ENCODE results near the gene KDM3A.

KDM3A gene

DNA sequence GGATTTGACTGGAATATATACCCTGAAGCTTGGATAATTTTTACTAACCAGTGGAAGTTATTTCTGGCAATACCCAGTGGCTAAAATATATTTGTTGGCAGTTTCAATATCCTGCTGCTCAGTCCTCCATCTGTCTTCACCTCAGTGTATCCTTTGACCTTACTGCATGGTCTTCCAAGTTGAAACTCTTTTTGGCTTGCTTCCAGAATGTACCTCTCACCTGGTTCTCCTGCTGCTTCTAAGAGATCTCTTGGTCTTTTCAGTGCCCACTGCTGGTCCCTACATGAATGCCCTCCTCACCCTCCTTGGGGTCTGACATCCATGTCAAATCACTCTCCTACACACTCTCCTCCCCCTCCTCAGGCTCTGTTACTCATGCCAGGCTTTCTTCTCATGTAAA, 4.8 kb upstream of the KDM3A start:
- DNase-seq = no peak

DNA sequence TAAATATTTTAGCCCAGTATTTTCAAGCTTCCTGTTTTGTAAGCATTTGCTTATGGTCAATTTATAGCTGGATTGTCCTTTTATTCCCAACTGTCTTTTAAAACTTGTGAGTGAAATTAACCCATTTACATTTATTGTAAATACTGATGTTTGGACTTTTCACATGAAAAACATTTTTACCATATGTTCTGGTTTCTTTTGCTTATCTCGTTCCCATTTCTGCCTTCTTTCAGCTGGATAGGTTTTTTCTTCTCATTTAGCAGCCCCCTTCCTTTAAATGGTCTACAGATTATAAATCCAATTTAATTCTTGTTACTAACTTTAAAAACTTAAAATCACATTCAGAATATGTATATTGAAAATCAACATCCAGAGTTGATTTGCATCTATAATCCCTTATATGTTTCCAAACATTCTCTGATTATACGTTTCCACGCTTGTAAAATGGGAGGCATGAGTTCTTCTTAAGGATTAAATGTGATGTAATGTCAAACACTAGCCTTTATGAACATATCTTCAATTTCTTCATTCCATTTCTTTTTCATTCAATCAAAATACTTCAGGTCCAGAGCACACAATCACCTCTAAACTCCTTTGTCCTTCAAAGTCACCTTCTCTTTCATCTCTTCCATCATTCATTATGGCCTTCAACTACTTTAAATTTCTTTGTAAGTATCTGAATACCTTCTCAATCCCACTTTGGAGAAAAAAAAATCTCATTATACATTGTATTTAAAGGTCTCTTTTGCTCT, 1.1 kb upstream of the KDM3A start:
- DNase-seq = no peak

GRCh38 chr2:86441392-86441881, 266 bp downstream of the KDM3A start:
- no peak for DNase-seq

DNA sequence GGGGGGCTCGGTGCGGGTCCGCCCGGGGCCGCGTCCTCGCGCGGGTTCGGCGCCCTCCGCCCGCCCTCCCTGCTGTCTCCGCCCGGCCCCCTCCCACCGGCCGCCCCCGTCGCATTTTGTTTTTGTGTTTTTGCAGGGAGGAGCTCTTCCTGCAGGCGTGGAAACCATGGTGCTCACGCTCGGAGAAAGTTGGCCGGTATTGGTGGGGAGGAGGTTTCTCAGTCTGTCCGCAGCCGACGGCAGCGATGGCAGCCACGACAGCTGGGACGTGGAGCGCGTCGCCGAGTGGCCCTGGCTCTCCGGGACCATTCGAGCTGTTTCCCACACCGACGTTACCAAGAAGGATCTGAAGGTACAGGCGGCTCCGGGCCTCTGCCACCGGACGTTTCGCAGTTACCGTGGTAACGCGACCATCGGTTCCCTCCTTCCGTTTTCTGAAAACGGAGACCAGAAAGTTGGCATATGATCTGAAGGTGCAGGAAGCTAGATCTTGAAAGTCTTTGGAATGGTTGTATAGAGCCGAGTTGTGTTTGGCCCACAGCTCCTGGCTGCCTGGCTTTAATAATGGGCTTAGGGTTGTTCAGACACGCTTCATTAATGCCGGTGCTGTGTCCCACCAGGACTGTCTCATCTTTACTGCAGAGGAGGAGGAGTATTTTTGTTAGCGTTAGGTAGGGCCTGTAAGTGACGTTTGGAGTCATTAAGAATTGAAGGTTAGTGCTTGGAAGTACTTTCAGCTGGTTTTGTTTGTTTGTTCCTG, 891 bp downstream of the KDM3A start:
- peak; percentile 72 for DNase-seq

- peak; percentile 78 for DNase-seq
Measured at GRCh38 chr2:86442642-86443005, 1.5 kb downstream of the KDM3A start.

DNA sequence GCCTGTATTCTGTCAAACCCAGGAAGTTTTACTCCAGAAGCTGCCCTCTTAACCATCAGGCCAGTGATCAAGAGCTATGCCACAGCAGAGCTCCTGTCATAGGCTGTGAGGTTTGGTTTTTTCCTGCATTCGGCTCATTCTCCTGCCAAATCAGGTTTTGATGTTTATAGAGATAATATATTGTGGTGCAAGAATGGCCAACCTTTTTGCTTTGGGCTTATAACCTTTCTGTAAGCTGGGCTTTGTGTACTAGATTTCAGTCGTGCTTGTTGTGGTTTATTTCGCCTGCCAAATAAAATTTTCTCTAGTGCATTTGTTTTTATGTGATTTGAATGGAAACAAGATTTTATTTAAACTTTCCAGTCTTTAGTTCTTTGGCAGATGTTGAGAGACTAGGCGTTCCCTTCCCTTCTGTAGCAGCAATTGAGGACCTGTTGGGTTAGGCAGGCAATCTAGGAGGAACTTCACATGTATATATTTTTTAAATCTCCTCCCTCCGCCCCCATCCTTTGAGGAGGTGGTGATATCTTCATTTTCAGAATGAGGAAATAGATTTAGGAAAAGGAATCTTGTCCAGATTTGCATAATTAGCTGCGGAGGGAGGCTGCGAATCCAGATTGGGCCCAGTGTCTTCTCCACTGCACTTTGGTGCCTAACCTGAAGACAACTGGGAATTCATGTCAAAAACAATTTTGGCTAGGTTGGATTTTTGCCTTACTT, 2.6 kb downstream of the KDM3A start:
- DNase-seq = no peak

DNA sequence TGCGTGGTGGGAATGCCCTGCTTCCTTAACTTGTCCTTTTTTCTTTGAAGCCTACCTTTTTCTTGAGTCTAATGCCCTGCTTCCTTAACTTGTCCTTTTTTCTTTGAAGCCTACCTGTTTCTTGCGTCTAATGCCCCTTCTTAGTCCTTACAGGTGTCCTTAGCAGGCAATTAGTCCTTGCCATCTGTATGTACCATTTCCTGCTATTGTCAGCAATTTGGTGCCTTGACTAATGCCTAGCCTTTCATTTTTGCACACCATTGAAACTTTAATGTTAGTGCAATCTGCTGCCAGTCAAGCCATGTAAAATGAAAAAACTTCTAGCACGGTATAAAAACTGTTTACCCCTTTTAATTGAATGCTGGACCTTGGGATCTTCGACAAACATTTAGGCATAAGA, 4.3 kb downstream of the KDM3A start:
- DNase-seq = no peak

DNA sequence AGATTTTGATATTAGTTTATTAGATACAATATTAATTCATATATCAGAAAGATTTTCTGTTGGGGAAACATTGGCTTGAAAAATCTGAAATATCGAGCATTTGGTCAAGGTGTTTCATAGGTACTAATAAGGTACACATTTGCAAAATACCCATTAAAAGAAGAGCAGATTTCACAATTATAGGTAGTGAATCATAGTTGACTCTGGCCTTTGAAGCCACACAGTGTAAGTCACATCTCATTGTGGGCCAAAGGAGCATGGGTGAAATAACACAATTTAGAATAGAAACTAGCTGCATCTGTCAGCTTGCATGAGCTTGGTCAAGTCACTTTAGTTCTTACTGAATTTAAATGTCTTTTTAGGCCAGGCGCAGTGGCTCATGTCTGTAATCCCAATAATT, 4.9 kb downstream of the KDM3A start:
- no peak for DNase-seq

GRCh38 chr2:86453836-86454235, 12.7 kb downstream of the KDM3A start:
- no peak for DNase-seq

DNA sequence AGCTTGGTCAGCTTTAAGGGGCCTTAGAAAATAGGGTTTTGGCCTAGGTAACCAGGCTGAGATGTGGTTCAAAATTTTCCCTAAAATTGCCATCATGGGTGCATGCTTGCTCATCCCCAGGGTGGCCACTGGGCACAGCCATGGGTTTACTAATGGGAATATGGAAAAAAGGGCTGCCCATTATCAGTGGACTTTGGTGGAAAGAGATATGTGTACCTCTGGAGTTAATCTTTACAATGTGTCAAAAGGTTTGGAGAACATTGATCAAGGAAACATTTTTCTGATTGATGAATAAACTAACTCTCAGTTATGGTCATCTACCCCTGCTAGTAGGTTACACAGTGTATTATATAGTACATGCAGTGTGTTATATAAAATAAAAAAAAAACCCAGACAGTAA, 13.1 kb downstream of the KDM3A start:
- DNase-seq = no peak

- DNase-seq = no peak
Measured at GRCh38 chr2:86455181-86455580, 14.0 kb downstream of the KDM3A start.

DNA sequence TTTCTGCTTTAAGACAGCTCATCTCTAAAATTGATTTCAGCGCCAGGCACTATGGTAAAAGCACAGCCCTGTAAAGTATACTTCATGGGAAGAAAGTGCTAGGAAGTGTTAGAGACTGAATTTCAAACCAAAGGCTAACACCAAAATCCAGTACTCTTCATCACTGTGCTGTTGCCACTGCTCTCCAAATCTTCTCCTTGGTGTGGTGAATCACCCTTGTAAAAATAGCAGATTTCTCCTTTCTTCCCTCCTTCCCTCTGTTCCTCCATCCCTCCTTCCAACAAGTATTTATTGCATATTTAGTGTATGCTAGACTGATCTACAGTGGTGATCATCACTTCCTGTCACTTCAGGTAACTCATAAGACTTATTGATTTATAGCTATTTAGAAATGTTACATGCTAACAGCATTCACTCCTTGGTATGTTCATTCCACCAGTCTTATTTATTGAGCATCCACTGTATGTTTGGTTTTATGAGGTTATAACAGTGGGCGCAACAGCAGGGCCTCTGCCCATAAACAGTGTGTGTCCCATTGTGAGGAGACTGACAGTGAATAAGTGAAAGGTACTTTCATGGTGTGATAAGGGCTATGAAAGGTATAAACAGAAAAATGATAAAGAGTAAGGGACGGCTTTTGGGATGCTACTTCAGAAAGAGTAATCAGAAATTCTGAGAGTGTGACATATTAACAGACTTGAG, 20.0 kb downstream of the KDM3A start:
- no peak for DNase-seq

DNA sequence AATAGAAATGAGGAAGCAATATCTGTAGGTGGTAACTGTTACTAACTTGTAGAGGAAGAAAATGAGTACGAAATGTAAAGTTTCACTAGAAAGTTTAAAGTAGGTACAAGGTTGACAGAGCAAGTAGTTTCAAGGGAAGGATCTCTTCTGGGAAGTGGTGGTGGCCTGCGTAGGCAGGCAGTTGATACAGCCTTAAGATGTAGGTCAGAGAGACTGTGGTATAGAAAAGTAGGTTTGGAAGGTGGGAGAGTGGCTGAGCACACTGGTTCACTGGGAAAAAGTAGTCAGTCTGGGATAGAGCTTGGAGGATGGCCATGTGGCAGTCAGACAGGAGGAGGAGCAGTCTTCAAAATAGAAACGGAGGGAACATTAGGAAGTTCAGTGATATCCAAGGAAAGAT, 23.5 kb downstream of the KDM3A start:
- no peak for DNase-seq

GRCh38 chr2:86466306-86466705, 25.1 kb downstream of the KDM3A start:
- no peak for DNase-seq

DNA sequence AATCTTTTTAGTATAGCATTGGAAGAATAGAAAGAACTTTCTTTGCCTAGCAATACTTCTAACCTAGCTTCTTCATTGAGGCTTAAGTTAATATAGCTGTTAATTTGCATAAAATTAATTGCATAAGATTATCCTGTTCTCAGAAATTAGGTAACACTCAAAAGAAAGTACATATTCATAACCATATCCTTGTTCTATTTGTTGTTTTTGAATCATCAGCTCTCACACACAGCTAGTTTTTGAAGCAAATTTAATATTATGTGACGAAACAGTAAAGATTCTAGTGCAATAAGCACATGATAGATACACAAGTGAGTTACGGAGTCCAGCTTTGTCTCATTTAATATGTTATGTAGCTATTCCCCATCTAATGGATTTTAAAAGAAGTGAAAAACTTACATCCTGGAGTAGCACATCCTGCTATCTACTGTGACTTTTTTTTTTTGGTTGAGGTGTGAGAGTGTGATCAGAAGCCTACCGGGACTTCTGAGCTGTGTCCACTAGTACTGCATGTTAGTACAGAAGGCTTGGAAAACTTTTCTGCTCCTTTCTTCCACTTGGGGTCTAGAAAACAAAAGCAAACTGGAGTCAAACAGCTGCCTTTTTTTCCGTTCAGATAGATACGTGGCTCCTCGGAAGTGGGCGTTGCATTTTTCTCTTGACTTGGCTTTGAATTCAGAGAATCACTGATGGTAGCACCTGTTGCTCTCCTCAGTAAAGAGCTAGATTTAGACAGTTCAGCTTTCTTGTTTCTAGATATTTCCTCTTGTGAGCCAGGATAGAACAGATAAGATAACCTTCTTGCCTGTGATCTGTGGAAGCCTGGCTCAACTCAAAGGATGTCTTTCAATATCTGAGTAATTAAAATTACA, 27.2 kb downstream of the KDM3A start:
- no peak for DNase-seq

DNA sequence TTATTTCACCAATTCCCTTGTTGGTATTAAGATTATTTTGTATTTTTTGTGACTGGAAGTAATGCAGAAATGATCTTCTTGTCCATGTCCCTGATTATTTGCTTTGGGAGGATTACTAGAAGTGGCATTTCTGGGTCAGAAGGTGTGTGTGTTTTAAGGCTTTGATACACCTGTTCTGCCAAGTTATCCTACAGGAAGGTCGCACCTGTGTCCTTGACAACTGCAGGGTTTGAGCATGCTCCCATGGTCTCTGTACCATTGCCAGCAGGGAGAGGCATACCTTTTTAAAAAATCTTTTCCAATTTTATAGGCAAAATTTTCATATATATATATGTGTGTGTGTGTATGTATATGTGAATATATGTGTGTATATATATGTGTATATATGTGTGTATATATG, 29.7 kb downstream of the KDM3A start:
- no peak for DNase-seq

DNA sequence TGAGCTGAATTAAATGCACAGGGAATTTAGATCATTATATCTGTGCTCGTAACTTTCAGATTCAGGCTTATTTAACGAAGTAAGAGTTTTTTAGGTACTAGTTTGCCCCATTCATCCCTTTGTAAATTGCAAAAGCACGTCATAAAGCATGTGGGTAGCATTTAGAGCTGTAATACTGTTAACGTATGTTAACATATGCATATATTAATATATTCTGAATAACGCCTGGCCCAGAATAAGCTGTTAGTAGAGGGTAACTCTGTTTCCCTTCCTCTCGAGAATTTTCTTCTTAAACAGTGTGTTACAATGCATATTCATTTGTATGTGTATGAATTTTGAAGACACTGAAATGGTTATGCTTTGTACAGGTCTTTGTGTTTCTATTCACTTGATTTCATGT, 30.5 kb downstream of the KDM3A start:
- no peak for DNase-seq

- DNase-seq = no peak
Measured at GRCh38 chr2:86476092-86476491, 34.9 kb downstream of the KDM3A start.

DNA sequence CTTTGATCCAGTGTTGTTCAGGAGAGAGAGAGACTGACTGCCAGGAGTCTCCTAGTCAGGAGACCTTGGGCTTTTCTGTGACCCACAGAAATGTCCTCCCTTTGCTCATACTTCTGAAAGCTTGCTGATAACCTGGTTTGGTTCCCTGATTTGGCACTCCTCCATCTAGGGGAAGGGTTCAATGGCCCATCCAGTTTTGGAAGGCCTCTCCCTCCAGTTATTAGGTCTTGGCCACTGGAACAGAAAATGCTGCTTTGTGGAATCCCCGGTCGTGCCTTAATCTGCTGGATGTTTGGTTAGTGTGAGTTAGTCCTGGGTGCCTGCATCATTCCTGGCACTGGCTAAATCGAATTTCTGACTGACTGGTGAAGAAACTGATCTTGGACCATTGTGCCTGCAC, 35.7 kb downstream of the KDM3A start:
- DNase-seq = no peak

GRCh38 chr2:86477349-86477748, 36.2 kb downstream of the KDM3A start:
- DNase-seq = no peak

DNA sequence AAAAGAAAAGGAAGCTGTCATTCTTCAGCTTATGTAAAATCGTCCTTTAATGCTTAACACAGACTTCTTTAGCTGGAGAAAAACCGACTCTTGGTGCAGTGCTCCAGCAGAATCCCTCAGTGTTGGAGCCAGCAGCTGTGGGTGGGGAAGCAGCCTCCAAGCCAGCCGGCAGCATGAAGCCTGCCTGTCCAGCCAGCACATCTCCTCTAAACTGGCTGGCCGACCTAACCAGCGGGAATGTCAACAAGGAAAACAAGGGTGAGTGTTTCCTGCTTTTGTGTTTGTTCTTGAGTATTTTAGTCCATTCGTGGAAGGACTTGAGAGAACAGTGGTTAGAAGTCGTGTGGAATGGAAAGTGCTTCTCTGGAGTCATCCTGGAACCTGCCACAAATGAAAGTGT, 38.9 kb downstream of the KDM3A start:
- no peak for DNase-seq

DNA sequence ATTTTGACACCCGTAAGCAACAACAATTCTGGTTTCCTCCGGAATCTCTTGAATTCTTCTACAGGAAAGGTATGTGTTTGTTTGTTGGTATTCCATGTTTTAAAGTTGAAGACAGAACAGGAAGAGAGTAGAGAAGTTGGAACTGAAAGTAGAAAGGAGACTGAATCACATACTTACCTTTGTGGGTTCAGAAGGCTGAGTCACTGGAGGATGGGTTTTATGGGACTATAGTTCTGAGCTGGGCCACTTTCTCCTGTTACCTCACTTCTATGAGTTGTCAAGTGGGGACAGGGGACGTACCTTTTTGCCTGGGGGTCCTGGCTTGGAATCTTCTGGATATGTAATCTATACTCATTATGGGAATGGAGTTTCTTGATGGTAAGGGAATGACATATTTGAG, 40.9 kb downstream of the KDM3A start:
- no peak for DNase-seq

Data from activated CD8-positive, alpha-beta memory T cell treated with anti-CD3 and anti-CD28 coated beads, Interleukin-2, amount 50 U/mL, for 48 hours (primary cell).